Activated CD4-positive, alpha-beta T cell treated with anti-CD3 and anti-CD28 coated beads, Interleukin-2, amount 50 U/mL, for 1 hour (primary cell): ENCODE measurements around the gene DIO2.

Experiments used
- DNase-seq: peaks from one replicate; pipeline ENCODE4 v3.0.0-alpha.2; 2020

DIO2 gene

GRCh38 chr14:80167793-80168448, 43.4 kb downstream of the DIO2 start:
- no peak for DNase-seq

- DNase-seq: no peak
These were observed 46.1 kb downstream of the DIO2 start for GRCh38 chr14:80164991-80165721.

- no peak for DNase-seq
These were observed 58.5 kb downstream of the DIO2 start for GRCh38 chr14:80152763-80153162.

GRCh38 chr14:80152166-80152565, 59.1 kb downstream of the DIO2 start:
- DNase-seq: no peak

GRCh38 chr14:80150301-80150700, 61.0 kb downstream of the DIO2 start:
- DNase-seq: no peak
